Measurements from ENCODE around the gene ARFIP2.
A peak's percentile ranks its signal among the peaks of the same experiment; 100 is the strongest.
"Not testable (repeated sequence)": the region's sequence is repeated elsewhere in the genome, so short reads cannot be mapped to it uniquely, and the experiment has no call there.

ARFIP2 gene

GRCh38 chr11:6481012-6481923 is at the start of gene ARFIP2, which contains the start of gene TIMM10B:
Gene ARFIP2 (minus strand): TSS chr11:6481331. CDS start chr11:6480421, 910 bp downstream.
Gene TIMM10B (plus strand): TSS chr11:6481501. CDS start chr11:6481517, 16 bp downstream.
- DNase-seq (ENCODE audit: low spot score), result peak; percentile 98

- no peak for DNase-seq (ENCODE audit: low spot score)
These were observed 49.7 kb upstream of the ARFIP2 start for GRCh38 chr11:6530848-6531247.

GRCh38 chr11:6529266-6529665 is 48.1 kb upstream of the ARFIP2 start:
- no peak for DNase-seq (ENCODE audit: low spot score)

GRCh38 chr11:6526411-6527135 is 45.4 kb upstream of the ARFIP2 start:
- DNase-seq (ENCODE audit: low spot score), result no peak

- no peak for DNase-seq (ENCODE audit: low spot score)
These were observed 42.1 kb upstream of the ARFIP2 start for GRCh38 chr11:6523253-6523652.

- DNase-seq (ENCODE audit: low spot score), result not testable (repeated sequence)
These were observed 40.8 kb upstream of the ARFIP2 start for GRCh38 chr11:6521946-6522345.

- DNase-seq (ENCODE audit: low spot score), result no peak
These were observed 39.1 kb upstream of the ARFIP2 start for GRCh38 chr11:6520265-6520664.

- no peak for DNase-seq (ENCODE audit: low spot score)
These were observed 35.7 kb upstream of the ARFIP2 start for GRCh38 chr11:6516865-6517264.

- peak; percentile 64 for DNase-seq (ENCODE audit: low spot score)
These were observed 24.6 kb upstream of the ARFIP2 start for GRCh38 chr11:6505577-6506240.

- DNase-seq (ENCODE audit: low spot score), result no peak
These were observed 23.0 kb upstream of the ARFIP2 start for GRCh38 chr11:6504166-6504565.

GRCh38 chr11:6502382-6502781 is 21.3 kb upstream of the ARFIP2 start:
- no peak for DNase-seq (ENCODE audit: low spot score)

- no peak for DNase-seq (ENCODE audit: low spot score)
These were observed 17.4 kb upstream of the ARFIP2 start for GRCh38 chr11:6498544-6498943.

GRCh38 chr11:6498121-6498520 is 17.0 kb upstream of the ARFIP2 start:
- DNase-seq (ENCODE audit: low spot score), result no peak

GRCh38 chr11:6497069-6497839 is 16.1 kb upstream of the ARFIP2 start, which contains the start of gene DNHD1:
Gene DNHD1 (plus strand): TSS chr11:6497280. CDS start chr11:6498216, 936 bp downstream.
- peak; percentile 79 for DNase-seq (ENCODE audit: low spot score)

- DNase-seq (ENCODE audit: low spot score), result no peak
These were observed 8.2 kb upstream of the ARFIP2 start for GRCh38 chr11:6489306-6489705.

GRCh38 chr11:6488821-6489220 is 7.7 kb upstream of the ARFIP2 start:
- no peak for DNase-seq (ENCODE audit: low spot score)

- no peak for DNase-seq (ENCODE audit: low spot score)
These were observed 7.2 kb upstream of the ARFIP2 start for GRCh38 chr11:6488342-6488741.

- DNase-seq (ENCODE audit: low spot score), result no peak
These were observed 5.8 kb upstream of the ARFIP2 start for GRCh38 chr11:6486938-6487337.

GRCh38 chr11:6486256-6486655 is 5.1 kb upstream of the ARFIP2 start:
- no peak for DNase-seq (ENCODE audit: low spot score)

GRCh38 chr11:6485661-6486060 is 4.5 kb upstream of the ARFIP2 start:
- no peak for DNase-seq (ENCODE audit: low spot score)

- DNase-seq (ENCODE audit: low spot score), result no peak
These were observed 1.9 kb upstream of the ARFIP2 start for GRCh38 chr11:6483015-6483414.

- DNase-seq (ENCODE audit: low spot score), result no peak
These were observed 1.3 kb upstream of the ARFIP2 start for GRCh38 chr11:6482441-6482840.
